GM23338 (cell line): ENCODE results near the gene ZNF516. TPM values are rescaled to one million over a fixed set of nuclear protein-coding genes. Genes with fewer than 3 reads are reported as not detected.

Experiments
- ATAC-seq: fragments of 200-7000 bp; cut with Tn5 transposase; 3 replicates; pipeline ENCODE4 v1.9.1; 2020
- DNase-seq: peaks from one replicate; pipeline ENCODE4 v3.0.0-alpha.2; 2015; ENCODE audit warnings: low spot score
- H2AFZ ChIP-seq: fragments of 200-600 bp; sonication (generic); 2 replicates; pipeline ENCODE4 v1.8.0; 2016; ENCODE audit warnings: antibody characterized with exemption, mild to moderate bottlenecking, moderate library complexity
- H3F3A ChIP-seq: fragments of 200-600 bp; sonication (generic); replicated peaks from 2 replicates; pipeline ENCODE4 v1.8.0; 2017; ENCODE audit warnings: antibody characterized with exemption, mixed run types, low read depth
- H3K27ac ChIP-seq: fragments of 200-600 bp; sonication (generic); 2 replicates; pipeline ENCODE4 v1.6.1; 2016; ENCODE audit warnings: low read depth
- H3K27me3 ChIP-seq: fragments of 200-600 bp; sonication (generic); 2 replicates; pipeline ENCODE4 v1.8.0; 2016; ENCODE audit warnings: mild to moderate bottlenecking, mixed run types, moderate library complexity; ENCODE audit not compliant: insufficient read depth
- H3K36me3 ChIP-seq: fragments of 200-600 bp; sonication (generic); 2 replicates; pipeline ENCODE4 v1.8.0; 2016; ENCODE audit warnings: mild to moderate bottlenecking; ENCODE audit not compliant: insufficient read depth
- H3K4me1 ChIP-seq: fragments of 200-600 bp; sonication (generic); 2 replicates; pipeline ENCODE4 v1.8.0; 2016; ENCODE audit warnings: mild to moderate bottlenecking, moderate library complexity; ENCODE audit not compliant: insufficient read depth
- H3K4me2 ChIP-seq: fragments of 200-600 bp; sonication (generic); 2 replicates; pipeline ENCODE4 v1.7.1; 2017; ENCODE audit warnings: mixed run types
- H3K4me3 ChIP-seq: fragments of 200-600 bp; sonication (generic); 2 replicates; pipeline ENCODE4 v1.6.1; 2016; ENCODE audit warnings: mixed run types
- H3K79me2 ChIP-seq: fragments of 200-600 bp; sonication (generic); replicated peaks from 2 replicates; pipeline ENCODE4 v1.8.0; 2017; ENCODE audit warnings: mild to moderate bottlenecking; ENCODE audit not compliant: insufficient read depth
- H3K9me2 ChIP-seq: fragments of 200-600 bp; sonication (generic); 2 replicates; pipeline ENCODE4 v1.8.0; 2017; ENCODE audit not compliant: insufficient read depth
- H4K20me1 ChIP-seq: fragments of 200-600 bp; sonication (generic); replicated peaks from 2 replicates; pipeline ENCODE4 v1.8.0; 2017; ENCODE audit warnings: mild to moderate bottlenecking; ENCODE audit not compliant: insufficient read depth
- H3K27ac Mint-ChIP-seq: 2 replicates; pipeline ENCODE4 v1.8.0; 2020; ENCODE audit warnings: inconsistent platforms, mild to moderate bottlenecking, moderate library complexity, mixed read lengths
- H3K27me3 Mint-ChIP-seq: 3 replicates; pipeline ENCODE4 v1.8.0; 2022; ENCODE audit warnings: low read depth, mild to moderate bottlenecking, moderate library complexity, mixed read lengths, inconsistent platforms; ENCODE audit not compliant: insufficient read depth, poor library complexity
- H3K36me3 Mint-ChIP-seq: 3 replicates; pipeline ENCODE4 v1.8.0; 2021; ENCODE audit warnings: low read depth, mild to moderate bottlenecking, inconsistent platforms, moderate library complexity, mixed read lengths
- H3K4me1 Mint-ChIP-seq: 3 replicates; pipeline ENCODE4 v1.8.0; 2020; ENCODE audit warnings: mild to moderate bottlenecking, inconsistent platforms, mixed read lengths
- H3K4me3 Mint-ChIP-seq: 3 replicates; pipeline ENCODE4 v1.8.0; 2021; ENCODE audit warnings: moderate library complexity, mild to moderate bottlenecking, inconsistent platforms, mixed read lengths
- H3K9me3 Mint-ChIP-seq: 3 replicates; pipeline ENCODE4 v1.8.0; 2020; ENCODE audit warnings: moderate library complexity, mild to moderate bottlenecking, inconsistent platforms, mixed read lengths
- EZH2phosphoT487 ChIP-seq: fragments of 200-600 bp; sonication (generic); IDR thresholded peaks from one replicate; pipeline ENCODE4 v1.8.1; 2018; ENCODE audit warnings: antibody characterized with exemption; ENCODE audit not compliant: unreplicated experiment
- REST ChIP-seq: IDR thresholded peaks from one replicate; pipeline ENCODE4 v1.6.1; 2018; ENCODE audit warnings: antibody characterized with exemption; ENCODE audit not compliant: unreplicated experiment
- STAT1 ChIP-seq: IDR thresholded peaks from one replicate; pipeline ENCODE4 v1.6.1; 2016; ENCODE audit warnings: antibody characterized with exemption; ENCODE audit not compliant: unreplicated experiment
- ZNF331 ChIP-seq: fragments of 250-450 bp; sonication (Bioruptor Pico); IDR thresholded peaks from 2 replicates; pipeline ENCODE4 v1.5.0; 2020; ENCODE audit warnings: low read depth, mild to moderate bottlenecking, moderate library complexity
- ZNF462 ChIP-seq: fragments of 250-450 bp; sonication (Bioruptor Pico); IDR thresholded peaks from 2 replicates; pipeline ENCODE4 v1.5.0; 2020; ENCODE audit warnings: mild to moderate bottlenecking, moderate library complexity
- polyA plus RNA-seq: library from polyadenylated mRNA; unstranded; fragments of >200 nt; fragmentation: Nextera tagmentation; extraction: Ambion mirVana; gene quantifications from 2 replicates; pipeline ENCODE4 v1.2.1, GENCODE V29; 2016
- total RNA-seq: library from RNA; depleted of rRNA; stranded (reverse); fragments of >200 nt; shearing (Covaris generic); gene quantifications from 2 replicates; pipeline ENCODE4 v1.2.3, GENCODE V29; 2014

Gene ZNF516
- total and polyA plus RNA-seq, 2 experiments from 2014 or later = 11.9 to 24.2 TPM

DNA sequence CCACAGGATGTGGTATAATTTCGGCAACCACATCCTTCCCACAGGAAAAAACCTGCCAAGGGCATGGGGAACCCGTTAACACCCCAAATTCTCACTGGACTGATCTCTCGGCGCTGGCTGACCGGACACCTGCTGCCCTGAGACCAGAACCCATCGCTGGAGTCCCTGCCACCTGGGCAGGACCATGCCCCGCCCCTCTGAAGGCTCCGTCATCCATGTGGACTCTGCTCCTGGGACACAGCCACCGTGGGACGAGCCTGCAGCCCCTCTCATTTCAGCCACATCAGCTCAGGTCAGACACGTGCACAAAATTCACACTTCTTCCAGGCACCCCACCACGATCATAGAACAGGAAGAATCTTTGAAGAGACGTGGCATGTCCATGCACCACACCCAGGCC lies 108.2 kb downstream of the ZNF516 start:
- DNase-seq = no peak
- ATAC-seq = no peak
- Histone ChIP-seq H2AFZ (no peak overlapping the region), H3K9me2 (no peaks in the 10 kb centered on the region), H3K27me3 (no peaks in the 10 kb centered on the region), H4K20me1 (no peaks in the 10 kb centered on the region), H3K79me2 (no peaks in the 10 kb centered on the region; the same call in 1 of the 2 replicates), H3K4me3 (no peak overlapping the region), H3F3A (no peaks in the 10 kb centered on the region), H3K4me2 (no peak overlapping the region), H3K36me3 (no peaks in the 10 kb centered on the region), H3K27ac (no peak overlapping the region), H3K4me1 (no peaks in the 10 kb centered on the region)
- Mint-ChIP-seq H3K9me3 (peaks cover 16% of the 10 kb centered on the region), H3K4me1 (peaks cover 10% of the 10 kb centered on the region), H3K36me3 (peaks cover 15% of the 10 kb centered on the region), H3K27ac (no peak overlapping the region), H3K27me3 (peaks cover 7% of the 10 kb centered on the region), H3K4me3 (no peak overlapping the region)
- TF ChIP-seq STAT1 = no peak
- TF ChIP-seq ZNF462 (CRISPR knock-in tag) = no peak
- TF ChIP-seq ZNF331 (CRISPR knock-in tag) = no peak
- TF ChIP-seq REST = no peak
- TF ChIP-seq EZH2phosphoT487 = no peak
